Adrenal gland (tissue), 5 donors: ENCODE data around the gene RBFOX1.

Source experiments
- POLR2A ChIP-seq, 2 donors: fragments of 450-650 bp; IDR thresholded peaks; one replicate each; pipeline ENCODE4 v1.6.1; 2017; ENCODE audit warnings: antibody characterized with exemption in 2 of 2, mild to moderate bottlenecking in 2 of 2, moderate library complexity in 1 of 2
- TF ChIP-seq, protein P1 (sequence below), 6 experiments: fragments of 450-650 bp in 4 of 6; fragments of 200-600 bp in 2 of 6; sonication (generic) in 1 of 6; IDR thresholded peaks; 1 replicate in 5 of 6; 2 replicates in 1 of 6; pipeline versions ENCODE4 v1.5.1 to v1.8.0; 2016 to 2021; ENCODE audit warnings: antibody characterized with exemption in 6 of 6, mild to moderate bottlenecking in 2 of 6, moderate library complexity in 1 of 6
- donor health status: DM: no; HTN: no; CAD: no.

- TF ChIP-seq, protein P1, sequence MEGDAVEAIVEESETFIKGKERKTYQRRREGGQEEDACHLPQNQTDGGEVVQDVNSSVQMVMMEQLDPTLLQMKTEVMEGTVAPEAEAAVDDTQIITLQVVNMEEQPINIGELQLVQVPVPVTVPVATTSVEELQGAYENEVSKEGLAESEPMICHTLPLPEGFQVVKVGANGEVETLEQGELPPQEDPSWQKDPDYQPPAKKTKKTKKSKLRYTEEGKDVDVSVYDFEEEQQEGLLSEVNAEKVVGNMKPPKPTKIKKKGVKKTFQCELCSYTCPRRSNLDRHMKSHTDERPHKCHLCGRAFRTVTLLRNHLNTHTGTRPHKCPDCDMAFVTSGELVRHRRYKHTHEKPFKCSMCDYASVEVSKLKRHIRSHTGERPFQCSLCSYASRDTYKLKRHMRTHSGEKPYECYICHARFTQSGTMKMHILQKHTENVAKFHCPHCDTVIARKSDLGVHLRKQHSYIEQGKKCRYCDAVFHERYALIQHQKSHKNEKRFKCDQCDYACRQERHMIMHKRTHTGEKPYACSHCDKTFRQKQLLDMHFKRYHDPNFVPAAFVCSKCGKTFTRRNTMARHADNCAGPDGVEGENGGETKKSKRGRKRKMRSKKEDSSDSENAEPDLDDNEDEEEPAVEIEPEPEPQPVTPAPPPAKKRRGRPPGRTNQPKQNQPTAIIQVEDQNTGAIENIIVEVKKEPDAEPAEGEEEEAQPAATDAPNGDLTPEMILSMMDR (IDR thresholded peaks at IDR 0.05) = no peak
- TF ChIP-seq POLR2A (IDR thresholded peaks at IDR 0.05) = no peak
Observed at GRCh38 chr16:7380911-7381310, 48.3 kb downstream of the RBFOX1 start.
